GM23338 (cell line): ENCODE measurements around the gene RSBN1L. TPM values are rescaled to one million over a fixed set of nuclear protein-coding genes. Genes with fewer than 3 reads are reported as not detected.

Experiments used
- ATAC-seq: fragments of 200-7000 bp; cut with Tn5 transposase; 3 replicates; pipeline ENCODE4 v1.9.1; 2020
- DNase-seq: peaks from one replicate; pipeline ENCODE4 v3.0.0-alpha.2; 2015; ENCODE audit warnings: low spot score
- H2AFZ ChIP-seq: fragments of 200-600 bp; sonication (generic); 2 replicates; pipeline ENCODE4 v1.8.0; 2016; ENCODE audit warnings: antibody characterized with exemption, mild to moderate bottlenecking, moderate library complexity
- H3F3A ChIP-seq: fragments of 200-600 bp; sonication (generic); replicated peaks from 2 replicates; pipeline ENCODE4 v1.8.0; 2017; ENCODE audit warnings: antibody characterized with exemption, mixed run types, low read depth
- H3K27ac ChIP-seq: fragments of 200-600 bp; sonication (generic); 2 replicates; pipeline ENCODE4 v1.6.1; 2016; ENCODE audit warnings: low read depth
- H3K27me3 ChIP-seq: fragments of 200-600 bp; sonication (generic); 2 replicates; pipeline ENCODE4 v1.8.0; 2016; ENCODE audit warnings: mild to moderate bottlenecking, mixed run types, moderate library complexity; ENCODE audit not compliant: insufficient read depth
- H3K36me3 ChIP-seq: fragments of 200-600 bp; sonication (generic); 2 replicates; pipeline ENCODE4 v1.8.0; 2016; ENCODE audit warnings: mild to moderate bottlenecking; ENCODE audit not compliant: insufficient read depth
- H3K4me1 ChIP-seq: fragments of 200-600 bp; sonication (generic); 2 replicates; pipeline ENCODE4 v1.8.0; 2016; ENCODE audit warnings: mild to moderate bottlenecking, moderate library complexity; ENCODE audit not compliant: insufficient read depth
- H3K4me2 ChIP-seq: fragments of 200-600 bp; sonication (generic); 2 replicates; pipeline ENCODE4 v1.7.1; 2017; ENCODE audit warnings: mixed run types
- H3K4me3 ChIP-seq: fragments of 200-600 bp; sonication (generic); 2 replicates; pipeline ENCODE4 v1.6.1; 2016; ENCODE audit warnings: mixed run types
- H3K79me2 ChIP-seq: fragments of 200-600 bp; sonication (generic); replicated peaks from 2 replicates; pipeline ENCODE4 v1.8.0; 2017; ENCODE audit warnings: mild to moderate bottlenecking; ENCODE audit not compliant: insufficient read depth
- H3K9me2 ChIP-seq: fragments of 200-600 bp; sonication (generic); 2 replicates; pipeline ENCODE4 v1.8.0; 2017; ENCODE audit not compliant: insufficient read depth
- H4K20me1 ChIP-seq: fragments of 200-600 bp; sonication (generic); replicated peaks from 2 replicates; pipeline ENCODE4 v1.8.0; 2017; ENCODE audit warnings: mild to moderate bottlenecking; ENCODE audit not compliant: insufficient read depth
- H3K27ac Mint-ChIP-seq: 2 replicates; pipeline ENCODE4 v1.8.0; 2020; ENCODE audit warnings: inconsistent platforms, mild to moderate bottlenecking, moderate library complexity, mixed read lengths
- H3K27me3 Mint-ChIP-seq: 3 replicates; pipeline ENCODE4 v1.8.0; 2022; ENCODE audit warnings: low read depth, mild to moderate bottlenecking, moderate library complexity, mixed read lengths, inconsistent platforms; ENCODE audit not compliant: insufficient read depth, poor library complexity
- H3K36me3 Mint-ChIP-seq: 3 replicates; pipeline ENCODE4 v1.8.0; 2021; ENCODE audit warnings: low read depth, mild to moderate bottlenecking, inconsistent platforms, moderate library complexity, mixed read lengths
- H3K4me1 Mint-ChIP-seq: 3 replicates; pipeline ENCODE4 v1.8.0; 2020; ENCODE audit warnings: mild to moderate bottlenecking, inconsistent platforms, mixed read lengths
- H3K4me3 Mint-ChIP-seq: 3 replicates; pipeline ENCODE4 v1.8.0; 2021; ENCODE audit warnings: moderate library complexity, mild to moderate bottlenecking, inconsistent platforms, mixed read lengths
- H3K9me3 Mint-ChIP-seq: 3 replicates; pipeline ENCODE4 v1.8.0; 2020; ENCODE audit warnings: moderate library complexity, mild to moderate bottlenecking, inconsistent platforms, mixed read lengths
- CREB1 ChIP-seq: fragments of 250-450 bp; sonication (Bioruptor Pico); IDR thresholded peaks from 2 replicates; pipeline ENCODE4 v1.5.0; 2020; ENCODE audit warnings: low read depth, mild to moderate bottlenecking, moderate library complexity
- CTCF ChIP-seq, 2 experiments: fragments of 200-600 bp in 1 of 2; sonication (generic) in 1 of 2; conservative IDR thresholded peaks; 2 replicates each; pipeline versions ENCODE4 v1.5.1 to v1.6.1; 2016 to 2017; ENCODE audit warnings: antibody characterized with exemption in 2 of 2, low read depth in 2 of 2, mild to moderate bottlenecking in 2 of 2, moderate library complexity in 1 of 2
- ETS1 ChIP-seq: IDR thresholded peaks from 2 replicates; pipeline ENCODE4 v1.6.1; 2016; ENCODE audit warnings: antibody characterized with exemption
- EZH2 ChIP-seq: fragments of 200-600 bp; sonication (generic); IDR thresholded peaks from one replicate; pipeline ENCODE4 v1.8.0; 2017; ENCODE audit warnings: antibody characterized with exemption, mild to moderate bottlenecking, low read depth; ENCODE audit not compliant: unreplicated experiment
- EZH2phosphoT487 ChIP-seq: fragments of 200-600 bp; sonication (generic); IDR thresholded peaks from one replicate; pipeline ENCODE4 v1.8.1; 2018; ENCODE audit warnings: antibody characterized with exemption; ENCODE audit not compliant: unreplicated experiment
- JUNB ChIP-seq: IDR thresholded peaks from one replicate; pipeline ENCODE4 v1.6.1; 2016; ENCODE audit warnings: antibody characterized with exemption; ENCODE audit not compliant: unreplicated experiment
- NANOG ChIP-seq: IDR thresholded peaks from 2 replicates; pipeline ENCODE4 v1.6.1; 2016; ENCODE audit warnings: antibody characterized with exemption, borderline replicate concordance
- POLR2AphosphoS5 ChIP-seq: IDR thresholded peaks from 2 replicates; pipeline ENCODE4 v1.6.1; 2016; ENCODE audit warnings: antibody characterized with exemption, low read depth
- REST ChIP-seq: IDR thresholded peaks from one replicate; pipeline ENCODE4 v1.6.1; 2018; ENCODE audit warnings: antibody characterized with exemption; ENCODE audit not compliant: unreplicated experiment
- STAT1 ChIP-seq: IDR thresholded peaks from one replicate; pipeline ENCODE4 v1.6.1; 2016; ENCODE audit warnings: antibody characterized with exemption; ENCODE audit not compliant: unreplicated experiment
- ZNF114 ChIP-seq: fragments of 250-450 bp; sonication (Bioruptor Pico); IDR thresholded peaks from 2 replicates; pipeline ENCODE4 v1.5.0; 2020; ENCODE audit warnings: mild to moderate bottlenecking, moderate library complexity
- ZNF331 ChIP-seq: fragments of 250-450 bp; sonication (Bioruptor Pico); IDR thresholded peaks from 2 replicates; pipeline ENCODE4 v1.5.0; 2020; ENCODE audit warnings: low read depth, mild to moderate bottlenecking, moderate library complexity
- ZNF462 ChIP-seq: fragments of 250-450 bp; sonication (Bioruptor Pico); IDR thresholded peaks from 2 replicates; pipeline ENCODE4 v1.5.0; 2020; ENCODE audit warnings: mild to moderate bottlenecking, moderate library complexity
- polyA plus RNA-seq: library from polyadenylated mRNA; unstranded; fragments of >200 nt; fragmentation: Nextera tagmentation; extraction: Ambion mirVana; gene quantifications from 2 replicates; pipeline ENCODE4 v1.2.1, GENCODE V29; 2016
- total RNA-seq: library from RNA; depleted of rRNA; stranded (reverse); fragments of >200 nt; shearing (Covaris generic); gene quantifications from 2 replicates; pipeline ENCODE4 v1.2.3, GENCODE V29; 2014

The RSBN1L gene
- total and polyA plus RNA-seq, 2 experiments from 2014 or later: 9.7 to 19.7 TPM

- H3K79me2 ChIP-seq: no peaks in the 10 kb centered on the region
- Mint-ChIP-seq H3K36me3 (no peaks in the 10 kb centered on the region; the same call in 2 of the 3 replicates), H3K27me3 (peaks cover 3% of the 10 kb centered on the region), H3K4me1 (peaks cover 5% of the 10 kb centered on the region; the same call in 2 of the 3 replicates), H3K4me3 (no peak overlapping the region), H3K27ac (no peak overlapping the region), H3K9me3 (no peaks in the 10 kb centered on the region)
- no peak overlapping the region for H2AFZ ChIP-seq
- peaks cover 3% of the 10 kb centered on the region; the same call in 1 of the 2 replicates for H4K20me1 ChIP-seq
- TF ChIP-seq STAT1 (no peak), ZNF462 (CRISPR knock-in tag) (no peak), NANOG (no peak), ETS1 (no peak), CREB1 (no peak), REST (no peak), EZH2 (no peak), ZNF114 (no peak), POLR2AphosphoS5 (no peak), CTCF (conservative IDR thresholded peaks at IDR 0.05; ENCODE audit: low read depth in 2 of 2) (no peak), JUNB (no peak), ZNF331 (CRISPR knock-in tag) (no peak), EZH2phosphoT487 (no peak)
- H3K27ac ChIP-seq: no peak overlapping the region
- H3K4me3 ChIP-seq: no peak overlapping the region
- no peaks in the 10 kb centered on the region for H3K36me3 ChIP-seq
- no peak for ATAC-seq
- no peaks in the 10 kb centered on the region for H3F3A ChIP-seq
- no peak overlapping the region for H3K4me2 ChIP-seq
- H3K27me3 ChIP-seq: no peaks in the 10 kb centered on the region
- no peaks in the 10 kb centered on the region for H3K4me1 ChIP-seq
- H3K9me2 ChIP-seq: no peaks in the 10 kb centered on the region
- no peak for DNase-seq
Measured at GRCh38 chr7:77674878-77675277, 21.4 kb upstream of the RSBN1L start.
